GM23338 (cell line): ENCODE results near the gene DAPK2. TPM values are rescaled to one million over a fixed set of nuclear protein-coding genes. Genes with fewer than 3 reads are reported as not detected.

Experiments used
- ATAC-seq: fragments of 200-7000 bp; cut with Tn5 transposase; 3 replicates; pipeline ENCODE4 v1.9.1; 2020
- DNase-seq: peaks from one replicate; pipeline ENCODE4 v3.0.0-alpha.2; 2015; ENCODE audit warnings: low spot score
- H2AFZ ChIP-seq: fragments of 200-600 bp; sonication (generic); 2 replicates; pipeline ENCODE4 v1.8.0; 2016; ENCODE audit warnings: antibody characterized with exemption, mild to moderate bottlenecking, moderate library complexity
- H3F3A ChIP-seq: fragments of 200-600 bp; sonication (generic); replicated peaks from 2 replicates; pipeline ENCODE4 v1.8.0; 2017; ENCODE audit warnings: antibody characterized with exemption, mixed run types, low read depth
- H3K27ac ChIP-seq: fragments of 200-600 bp; sonication (generic); 2 replicates; pipeline ENCODE4 v1.6.1; 2016; ENCODE audit warnings: low read depth
- H3K27me3 ChIP-seq: fragments of 200-600 bp; sonication (generic); 2 replicates; pipeline ENCODE4 v1.8.0; 2016; ENCODE audit warnings: mild to moderate bottlenecking, mixed run types, moderate library complexity; ENCODE audit not compliant: insufficient read depth
- H3K36me3 ChIP-seq: fragments of 200-600 bp; sonication (generic); 2 replicates; pipeline ENCODE4 v1.8.0; 2016; ENCODE audit warnings: mild to moderate bottlenecking; ENCODE audit not compliant: insufficient read depth
- H3K4me1 ChIP-seq: fragments of 200-600 bp; sonication (generic); 2 replicates; pipeline ENCODE4 v1.8.0; 2016; ENCODE audit warnings: mild to moderate bottlenecking, moderate library complexity; ENCODE audit not compliant: insufficient read depth
- H3K4me2 ChIP-seq: fragments of 200-600 bp; sonication (generic); 2 replicates; pipeline ENCODE4 v1.7.1; 2017; ENCODE audit warnings: mixed run types
- H3K4me3 ChIP-seq: fragments of 200-600 bp; sonication (generic); 2 replicates; pipeline ENCODE4 v1.6.1; 2016; ENCODE audit warnings: mixed run types
- H3K79me2 ChIP-seq: fragments of 200-600 bp; sonication (generic); replicated peaks from 2 replicates; pipeline ENCODE4 v1.8.0; 2017; ENCODE audit warnings: mild to moderate bottlenecking; ENCODE audit not compliant: insufficient read depth
- H3K9me2 ChIP-seq: fragments of 200-600 bp; sonication (generic); 2 replicates; pipeline ENCODE4 v1.8.0; 2017; ENCODE audit not compliant: insufficient read depth
- H4K20me1 ChIP-seq: fragments of 200-600 bp; sonication (generic); replicated peaks from 2 replicates; pipeline ENCODE4 v1.8.0; 2017; ENCODE audit warnings: mild to moderate bottlenecking; ENCODE audit not compliant: insufficient read depth
- H3K27ac Mint-ChIP-seq: 2 replicates; pipeline ENCODE4 v1.8.0; 2020; ENCODE audit warnings: inconsistent platforms, mild to moderate bottlenecking, moderate library complexity, mixed read lengths
- H3K27me3 Mint-ChIP-seq: 3 replicates; pipeline ENCODE4 v1.8.0; 2022; ENCODE audit warnings: low read depth, mild to moderate bottlenecking, moderate library complexity, mixed read lengths, inconsistent platforms; ENCODE audit not compliant: insufficient read depth, poor library complexity
- H3K36me3 Mint-ChIP-seq: 3 replicates; pipeline ENCODE4 v1.8.0; 2021; ENCODE audit warnings: low read depth, mild to moderate bottlenecking, inconsistent platforms, moderate library complexity, mixed read lengths
- H3K4me1 Mint-ChIP-seq: 3 replicates; pipeline ENCODE4 v1.8.0; 2020; ENCODE audit warnings: mild to moderate bottlenecking, inconsistent platforms, mixed read lengths
- H3K4me3 Mint-ChIP-seq: 3 replicates; pipeline ENCODE4 v1.8.0; 2021; ENCODE audit warnings: moderate library complexity, mild to moderate bottlenecking, inconsistent platforms, mixed read lengths
- H3K9me3 Mint-ChIP-seq: 3 replicates; pipeline ENCODE4 v1.8.0; 2020; ENCODE audit warnings: moderate library complexity, mild to moderate bottlenecking, inconsistent platforms, mixed read lengths
- CREB1 ChIP-seq: fragments of 250-450 bp; sonication (Bioruptor Pico); IDR thresholded peaks from 2 replicates; pipeline ENCODE4 v1.5.0; 2020; ENCODE audit warnings: low read depth, mild to moderate bottlenecking, moderate library complexity
- EZH2 ChIP-seq: fragments of 200-600 bp; sonication (generic); IDR thresholded peaks from one replicate; pipeline ENCODE4 v1.8.0; 2017; ENCODE audit warnings: antibody characterized with exemption, mild to moderate bottlenecking, low read depth; ENCODE audit not compliant: unreplicated experiment
- EZH2phosphoT487 ChIP-seq: fragments of 200-600 bp; sonication (generic); IDR thresholded peaks from one replicate; pipeline ENCODE4 v1.8.1; 2018; ENCODE audit warnings: antibody characterized with exemption; ENCODE audit not compliant: unreplicated experiment
- JUNB ChIP-seq: IDR thresholded peaks from one replicate; pipeline ENCODE4 v1.6.1; 2016; ENCODE audit warnings: antibody characterized with exemption; ENCODE audit not compliant: unreplicated experiment
- NANOG ChIP-seq: IDR thresholded peaks from 2 replicates; pipeline ENCODE4 v1.6.1; 2016; ENCODE audit warnings: antibody characterized with exemption, borderline replicate concordance
- POLR2AphosphoS5 ChIP-seq: IDR thresholded peaks from 2 replicates; pipeline ENCODE4 v1.6.1; 2016; ENCODE audit warnings: antibody characterized with exemption, low read depth
- REST ChIP-seq: IDR thresholded peaks from one replicate; pipeline ENCODE4 v1.6.1; 2018; ENCODE audit warnings: antibody characterized with exemption; ENCODE audit not compliant: unreplicated experiment
- STAT1 ChIP-seq: IDR thresholded peaks from one replicate; pipeline ENCODE4 v1.6.1; 2016; ENCODE audit warnings: antibody characterized with exemption; ENCODE audit not compliant: unreplicated experiment
- ZNF114 ChIP-seq: fragments of 250-450 bp; sonication (Bioruptor Pico); IDR thresholded peaks from 2 replicates; pipeline ENCODE4 v1.5.0; 2020; ENCODE audit warnings: mild to moderate bottlenecking, moderate library complexity
- ZNF331 ChIP-seq: fragments of 250-450 bp; sonication (Bioruptor Pico); IDR thresholded peaks from 2 replicates; pipeline ENCODE4 v1.5.0; 2020; ENCODE audit warnings: low read depth, mild to moderate bottlenecking, moderate library complexity
- polyA plus RNA-seq: library from polyadenylated mRNA; unstranded; fragments of >200 nt; fragmentation: Nextera tagmentation; extraction: Ambion mirVana; gene quantifications from 2 replicates; pipeline ENCODE4 v1.2.1, GENCODE V29; 2016
- total RNA-seq: library from RNA; depleted of rRNA; stranded (reverse); fragments of >200 nt; shearing (Covaris generic); gene quantifications from 2 replicates; pipeline ENCODE4 v1.2.3, GENCODE V29; 2014
- TF ChIP-seq, protein P1 (sequence below): fragments of 250-450 bp; sonication (Bioruptor Pico); IDR thresholded peaks from 2 replicates; pipeline ENCODE4 v1.5.0; 2020; ENCODE audit warnings: mild to moderate bottlenecking, moderate library complexity
- TF ChIP-seq, protein P2 (sequence below): IDR thresholded peaks from 2 replicates; pipeline ENCODE4 v1.6.1; 2016; ENCODE audit warnings: antibody characterized with exemption

Gene DAPK2
- total and polyA plus RNA-seq, 2 experiments from 2014 or later, result 1.6 to 3.1 TPM

DNA sequence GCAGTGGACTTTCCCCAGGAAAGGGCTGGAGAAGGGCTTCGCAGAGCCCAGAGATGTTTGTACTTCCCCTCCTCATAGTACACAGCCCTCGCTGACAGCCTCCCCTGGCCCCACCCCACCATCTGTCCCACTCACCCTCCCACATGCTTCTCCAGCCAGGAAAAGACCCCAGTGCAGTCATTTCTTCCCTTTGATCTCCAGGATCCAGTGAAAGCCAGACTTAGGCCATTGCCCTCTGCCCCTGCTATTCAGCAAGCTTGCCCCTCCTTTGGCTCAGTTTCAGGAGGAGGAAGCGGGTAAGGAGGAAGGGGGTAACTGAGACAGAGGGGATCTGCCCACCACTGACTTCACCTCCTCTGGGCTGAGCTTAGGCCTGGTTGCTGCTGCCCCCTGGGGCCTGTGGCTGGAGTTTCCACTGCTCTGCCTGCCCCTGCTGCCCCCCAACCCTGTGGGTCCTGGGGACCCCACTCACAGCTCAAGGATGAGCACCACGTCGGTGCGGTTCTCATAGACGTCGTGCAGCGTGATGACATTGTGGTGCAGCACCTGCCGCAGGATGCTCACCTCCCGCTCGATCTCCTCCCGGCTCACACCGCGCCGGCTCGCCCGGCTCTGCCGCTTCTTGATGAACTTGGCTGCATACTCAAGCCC, 63.1 kb downstream of the DAPK2 start:
- Histone ChIP-seq H3K27ac (no peak overlapping the region), H3K9me2 (no peaks in the 10 kb centered on the region), H2AFZ (no peak overlapping the region), H3F3A (no peaks in the 10 kb centered on the region), H4K20me1 (no peaks in the 10 kb centered on the region), H3K4me2 (no peak overlapping the region), H3K4me3 (no peak overlapping the region), H3K27me3 (no peaks in the 10 kb centered on the region), H3K4me1 (no peaks in the 10 kb centered on the region), H3K79me2 (no peaks in the 10 kb centered on the region), H3K36me3 (no peaks in the 10 kb centered on the region)
- no peak for TF ChIP-seq REST
- Mint-ChIP-seq H3K36me3 (no peaks in the 10 kb centered on the region), H3K4me3 (no peak overlapping the region), H3K27me3 (peaks cover 6% of the 10 kb centered on the region), H3K4me1 (peaks cover 11% of the 10 kb centered on the region; the same call in 2 of the 3 replicates), H3K27ac (no peak overlapping the region; the same call in 1 of the 2 replicates), H3K9me3 (no peaks in the 10 kb centered on the region)
- no peak for DNase-seq
- ATAC-seq, result no peak

DNA sequence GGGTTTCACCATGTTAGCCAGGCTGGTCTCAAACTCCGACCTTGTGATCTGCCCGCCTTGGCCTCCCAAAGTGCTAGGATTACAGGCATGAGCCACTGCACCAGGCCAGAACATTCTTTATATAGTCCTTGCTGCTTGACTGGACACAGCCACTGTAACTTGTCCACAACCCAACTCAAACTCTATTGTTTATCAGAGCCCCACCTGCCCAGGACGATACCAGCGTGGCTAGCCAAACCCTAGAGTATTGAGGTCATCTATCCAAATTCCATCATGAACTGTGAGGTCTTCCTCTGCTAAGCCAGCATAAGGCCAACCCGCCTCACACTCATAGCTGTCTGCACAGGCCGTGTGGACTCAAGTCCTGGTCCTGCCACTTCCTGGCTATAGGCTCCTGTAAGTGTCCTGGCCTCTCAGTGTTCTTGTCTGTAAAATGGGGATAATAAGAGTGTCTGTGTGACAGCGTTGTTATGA, 63.9 kb downstream of the DAPK2 start:
- H3K27ac Mint-ChIP-seq, result no peak overlapping the region
- no peak overlapping the region for H3K27ac ChIP-seq
- no peaks in the 10 kb centered on the region for H3K9me2 ChIP-seq
- no peaks in the 10 kb centered on the region for H3K4me1 ChIP-seq
- H3K4me3 ChIP-seq, result no peak overlapping the region
- H3F3A ChIP-seq, result no peaks in the 10 kb centered on the region
- H3K9me3 Mint-ChIP-seq, result no peaks in the 10 kb centered on the region
- H3K4me2 ChIP-seq, result no peak overlapping the region
- H3K79me2 ChIP-seq, result no peaks in the 10 kb centered on the region
- H3K4me3 Mint-ChIP-seq, result no peak overlapping the region
- H4K20me1 ChIP-seq, result no peaks in the 10 kb centered on the region
- no peak for ATAC-seq
- peaks cover 6% of the 10 kb centered on the region for H3K27me3 Mint-ChIP-seq
- no peak overlapping the region for H2AFZ ChIP-seq
- H3K36me3 ChIP-seq, result no peaks in the 10 kb centered on the region
- H3K27me3 ChIP-seq, result no peaks in the 10 kb centered on the region
- DNase-seq, result no peak
- H3K4me1 Mint-ChIP-seq, result peaks cover 11% of the 10 kb centered on the region; the same call in 2 of the 3 replicates
- H3K36me3 Mint-ChIP-seq, result no peaks in the 10 kb centered on the region
- TF ChIP-seq, protein P1, sequence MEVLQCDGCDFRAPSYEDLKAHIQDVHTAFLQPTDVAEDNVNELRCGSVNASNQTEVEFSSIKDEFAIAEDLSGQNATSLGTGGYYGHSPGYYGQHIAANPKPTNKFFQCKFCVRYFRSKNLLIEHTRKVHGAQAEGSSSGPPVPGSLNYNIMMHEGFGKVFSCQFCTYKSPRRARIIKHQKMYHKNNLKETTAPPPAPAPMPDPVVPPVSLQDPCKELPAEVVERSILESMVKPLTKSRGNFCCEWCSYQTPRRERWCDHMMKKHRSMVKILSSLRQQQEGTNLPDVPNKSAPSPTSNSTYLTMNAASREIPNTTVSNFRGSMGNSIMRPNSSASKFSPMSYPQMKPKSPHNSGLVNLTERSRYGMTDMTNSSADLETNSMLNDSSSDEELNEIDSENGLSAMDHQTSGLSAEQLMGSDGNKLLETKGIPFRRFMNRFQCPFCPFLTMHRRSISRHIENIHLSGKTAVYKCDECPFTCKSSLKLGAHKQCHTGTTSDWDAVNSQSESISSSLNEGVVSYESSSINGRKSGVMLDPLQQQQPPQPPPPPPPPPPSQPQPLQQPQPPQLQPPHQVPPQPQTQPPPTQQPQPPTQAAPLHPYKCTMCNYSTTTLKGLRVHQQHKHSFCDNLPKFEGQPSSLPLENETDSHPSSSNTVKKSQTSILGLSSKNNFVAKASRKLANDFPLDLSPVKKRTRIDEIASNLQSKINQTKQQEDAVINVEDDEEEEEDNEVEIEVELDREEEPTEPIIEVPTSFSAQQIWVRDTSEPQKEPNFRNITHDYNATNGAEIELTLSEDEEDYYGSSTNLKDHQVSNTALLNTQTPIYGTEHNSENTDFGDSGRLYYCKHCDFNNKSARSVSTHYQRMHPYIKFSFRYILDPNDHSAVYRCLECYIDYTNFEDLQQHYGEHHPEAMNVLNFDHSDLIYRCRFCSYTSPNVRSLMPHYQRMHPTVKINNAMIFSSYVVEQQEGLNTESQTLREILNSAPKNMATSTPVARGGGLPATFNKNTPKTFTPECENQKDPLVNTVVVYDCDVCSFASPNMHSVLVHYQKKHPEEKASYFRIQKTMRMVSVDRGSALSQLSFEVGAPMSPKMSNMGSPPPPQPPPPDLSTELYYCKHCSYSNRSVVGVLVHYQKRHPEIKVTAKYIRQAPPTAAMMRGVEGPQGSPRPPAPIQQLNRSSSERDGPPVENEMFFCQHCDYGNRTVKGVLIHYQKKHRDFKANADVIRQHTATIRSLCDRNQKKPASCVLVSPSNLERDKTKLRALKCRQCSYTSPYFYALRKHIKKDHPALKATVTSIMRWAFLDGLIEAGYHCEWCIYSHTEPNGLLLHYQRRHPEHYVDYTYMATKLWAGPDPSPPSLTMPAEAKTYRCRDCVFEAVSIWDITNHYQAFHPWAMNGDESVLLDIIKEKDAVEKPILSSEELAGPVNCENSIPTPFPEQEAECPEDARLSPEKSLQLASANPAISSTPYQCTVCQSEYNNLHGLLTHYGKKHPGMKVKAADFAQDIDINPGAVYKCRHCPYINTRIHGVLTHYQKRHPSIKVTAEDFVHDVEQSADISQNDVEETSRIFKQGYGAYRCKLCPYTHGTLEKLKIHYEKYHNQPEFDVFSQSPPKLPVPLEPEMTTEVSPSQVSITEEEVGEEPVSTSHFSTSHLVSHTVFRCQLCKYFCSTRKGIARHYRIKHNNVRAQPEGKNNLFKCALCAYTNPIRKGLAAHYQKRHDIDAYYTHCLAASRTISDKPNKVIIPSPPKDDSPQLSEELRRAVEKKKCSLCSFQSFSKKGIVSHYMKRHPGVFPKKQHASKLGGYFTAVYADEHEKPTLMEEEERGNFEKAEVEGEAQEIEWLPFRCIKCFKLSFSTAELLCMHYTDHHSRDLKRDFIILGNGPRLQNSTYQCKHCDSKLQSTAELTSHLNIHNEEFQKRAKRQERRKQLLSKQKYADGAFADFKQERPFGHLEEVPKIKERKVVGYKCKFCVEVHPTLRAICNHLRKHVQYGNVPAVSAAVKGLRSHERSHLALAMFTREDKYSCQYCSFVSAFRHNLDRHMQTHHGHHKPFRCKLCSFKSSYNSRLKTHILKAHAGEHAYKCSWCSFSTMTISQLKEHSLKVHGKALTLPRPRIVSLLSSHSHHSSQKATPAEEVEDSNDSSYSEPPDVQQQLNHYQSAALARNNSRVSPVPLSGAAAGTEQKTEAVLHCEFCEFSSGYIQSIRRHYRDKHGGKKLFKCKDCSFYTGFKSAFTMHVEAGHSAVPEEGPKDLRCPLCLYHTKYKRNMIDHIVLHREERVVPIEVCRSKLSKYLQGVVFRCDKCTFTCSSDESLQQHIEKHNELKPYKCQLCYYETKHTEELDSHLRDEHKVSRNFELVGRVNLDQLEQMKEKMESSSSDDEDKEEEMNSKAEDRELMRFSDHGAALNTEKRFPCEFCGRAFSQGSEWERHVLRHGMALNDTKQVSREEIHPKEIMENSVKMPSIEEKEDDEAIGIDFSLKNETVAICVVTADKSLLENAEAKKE (CRISPR knock-in tag), result no peak
- TF ChIP-seq NANOG (no peak), CREB1 (CRISPR knock-in tag) (no peak), ZNF114 (CRISPR knock-in tag) (no peak), EZH2phosphoT487 (no peak), POLR2AphosphoS5 (no peak), JUNB (no peak), STAT1 (no peak), EZH2 (no peak), ZNF331 (CRISPR knock-in tag) (no peak)
- TF ChIP-seq, protein P2, sequence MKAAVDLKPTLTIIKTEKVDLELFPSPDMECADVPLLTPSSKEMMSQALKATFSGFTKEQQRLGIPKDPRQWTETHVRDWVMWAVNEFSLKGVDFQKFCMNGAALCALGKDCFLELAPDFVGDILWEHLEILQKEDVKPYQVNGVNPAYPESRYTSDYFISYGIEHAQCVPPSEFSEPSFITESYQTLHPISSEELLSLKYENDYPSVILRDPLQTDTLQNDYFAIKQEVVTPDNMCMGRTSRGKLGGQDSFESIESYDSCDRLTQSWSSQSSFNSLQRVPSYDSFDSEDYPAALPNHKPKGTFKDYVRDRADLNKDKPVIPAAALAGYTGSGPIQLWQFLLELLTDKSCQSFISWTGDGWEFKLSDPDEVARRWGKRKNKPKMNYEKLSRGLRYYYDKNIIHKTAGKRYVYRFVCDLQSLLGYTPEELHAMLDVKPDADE, result no peak
